Peyer's patch (tissue), 4 donors: Measurements from ENCODE around the gene GFPT2. TPM values are rescaled to one million over a fixed set of nuclear protein-coding genes. Genes with fewer than 3 reads are reported as not detected.

Experiments used
- DNase-seq, 3 donors: peaks; one replicate each; pipeline ENCODE4 v3.0.0-alpha.2; 2017 to 2019
- H3K27ac ChIP-seq, 4 donors: fragments of 200-600 bp; sonication (generic); one replicate each; pipeline ENCODE4 v1.5.1; 2016 to 2019
- H3K27me3 ChIP-seq, 2 donors: fragments of 200-600 bp; sonication (generic); one replicate each; pipeline ENCODE4 v1.5.1; 2019
- H3K36me3 ChIP-seq, 3 donors: fragments of 200-600 bp; sonication (generic); one replicate each; pipeline ENCODE4 v1.5.1; 2016 to 2019
- H3K4me1 ChIP-seq, 4 donors: fragments of 200-600 bp; sonication (generic); one replicate each; pipeline ENCODE4 v1.5.1; 2016 to 2019
- H3K4me3 ChIP-seq, 4 donors: fragments of 200-600 bp; sonication (generic); 1 replicate in 3 of 4; 2 replicates in 1 of 4; pipeline ENCODE4 v1.5.1; 2016 to 2019; ENCODE audit warnings: mild to moderate bottlenecking in 1 of 4
- H3K9me3 ChIP-seq, 4 donors: fragments of 200-600 bp; sonication (generic); one replicate each; pipeline ENCODE4 v1.5.1; 2016 to 2019; ENCODE audit warnings: mild to moderate bottlenecking in 1 of 4
- CTCF ChIP-seq, 6 experiments: fragments of 450-650 bp in 4 of 6; fragments of 200-600 bp in 2 of 6; sonication (generic) in 1 of 6; IDR thresholded peaks; one replicate each; pipeline ENCODE4 v1.5.1; 2017 to 2019; ENCODE audit warnings: antibody characterized with exemption in 6 of 6, mild to moderate bottlenecking in 3 of 6, moderate library complexity in 1 of 6
- POLR2A ChIP-seq, 2 donors: fragments of 450-650 bp; IDR thresholded peaks; one replicate each; pipeline ENCODE4 v1.5.1; 2017; ENCODE audit warnings: antibody characterized with exemption in 2 of 2, mild to moderate bottlenecking in 2 of 2, moderate library complexity in 2 of 2
- total RNA-seq, 4 donors: library from RNA; depleted of rRNA; stranded (reverse); fragments of >200 nt; gene quantifications; one replicate each; pipeline ENCODE4 v1.1.0, GENCODE V29; 2016

GFPT2 gene
- total RNA-seq, 4 donors from 2014 or later = 4.9 to 86.6 (median 13.1) TPM

- H3K27me3 ChIP-seq = no peaks in the 10 kb centered on the region
- H3K27ac ChIP-seq = no peak overlapping the region
- no peaks in the 10 kb centered on the region for H3K36me3 ChIP-seq
- no peaks in the 10 kb centered on the region for H3K4me1 ChIP-seq
- H3K9me3 ChIP-seq = no peaks in the 10 kb centered on the region
- H3K4me3 ChIP-seq = no peak overlapping the region
- DNase-seq = no peak
- TF ChIP-seq CTCF (IDR thresholded peaks at IDR 0.05) (no peak), POLR2A (IDR thresholded peaks at IDR 0.05) (no peak)
These were observed 18.2 kb downstream of the GFPT2 start for GRCh38 chr5:180334751-180335613.

DNA sequence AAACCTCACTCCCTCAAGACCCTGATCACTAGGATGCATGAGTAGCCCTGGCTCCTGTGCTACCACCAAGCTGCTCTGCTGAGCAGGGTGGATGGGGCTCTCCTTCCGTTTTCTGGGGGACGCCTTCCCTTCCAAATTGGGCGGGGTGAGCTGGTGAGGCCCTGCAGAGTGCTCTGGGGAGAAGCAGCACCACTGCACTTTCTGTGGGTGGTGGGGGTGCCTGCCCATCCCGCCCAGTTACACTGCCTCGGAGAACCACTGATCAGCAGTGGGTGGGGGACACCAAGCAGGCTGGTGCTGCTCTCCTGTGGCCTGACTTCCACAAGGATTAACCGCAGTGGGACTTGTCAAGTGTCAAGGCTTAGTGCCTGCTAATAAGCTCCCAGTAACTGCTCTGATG, 19.0 kb downstream of the GFPT2 start:
- Histone ChIP-seq H3K4me3 (no peak overlapping the region), H3K27ac (no peak overlapping the region), H3K9me3 (no peaks in the 10 kb centered on the region), H3K27me3 (no peaks in the 10 kb centered on the region), H3K36me3 (no peaks in the 10 kb centered on the region), H3K4me1 (no peaks in the 10 kb centered on the region)
- DNase-seq = no peak
- TF ChIP-seq POLR2A (IDR thresholded peaks at IDR 0.05) = no peak
- no peak for TF ChIP-seq CTCF (IDR thresholded peaks at IDR 0.05)

- no peak overlapping the region for H3K27ac ChIP-seq
- TF ChIP-seq POLR2A (IDR thresholded peaks at IDR 0.05) (no peak), CTCF (IDR thresholded peaks at IDR 0.05) (no peak)
- no peak overlapping the region for H3K4me3 ChIP-seq
- no peaks in the 10 kb centered on the region for H3K4me1 ChIP-seq
- H3K36me3 ChIP-seq = no peaks in the 10 kb centered on the region
- H3K27me3 ChIP-seq = no peaks in the 10 kb centered on the region
- DNase-seq = no peak
- no peaks in the 10 kb centered on the region for H3K9me3 ChIP-seq
These were observed 19.5 kb downstream of the GFPT2 start for GRCh38 chr5:180333661-180334060.

DNA sequence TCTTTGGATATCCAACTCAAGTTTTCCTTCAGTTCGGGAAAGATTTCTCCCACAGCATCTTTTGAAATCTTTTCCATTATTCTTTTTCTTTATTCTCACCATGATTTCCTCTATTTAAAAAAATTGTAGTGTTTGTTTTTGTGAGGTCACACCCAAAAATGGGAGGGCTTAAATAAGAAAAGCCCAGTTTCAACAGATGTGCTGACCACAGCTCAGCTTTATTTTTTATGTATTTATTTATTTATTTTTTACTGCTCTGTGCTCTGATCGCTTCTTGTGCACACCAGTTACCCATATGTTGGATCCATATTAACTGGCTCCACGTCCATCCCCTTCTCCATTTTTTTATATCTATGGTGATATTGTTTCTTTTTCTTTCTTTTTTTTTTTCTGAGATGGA, 20.3 kb downstream of the GFPT2 start:
- no peak for DNase-seq
- H3K4me1 ChIP-seq = no peaks in the 10 kb centered on the region
- H3K36me3 ChIP-seq = no peaks in the 10 kb centered on the region
- H3K9me3 ChIP-seq = no peaks in the 10 kb centered on the region
- no peaks in the 10 kb centered on the region for H3K27me3 ChIP-seq
- no peak overlapping the region for H3K27ac ChIP-seq
- TF ChIP-seq POLR2A (IDR thresholded peaks at IDR 0.05) (no peak), CTCF (IDR thresholded peaks at IDR 0.05) (no peak)
- no peak overlapping the region for H3K4me3 ChIP-seq

DNA sequence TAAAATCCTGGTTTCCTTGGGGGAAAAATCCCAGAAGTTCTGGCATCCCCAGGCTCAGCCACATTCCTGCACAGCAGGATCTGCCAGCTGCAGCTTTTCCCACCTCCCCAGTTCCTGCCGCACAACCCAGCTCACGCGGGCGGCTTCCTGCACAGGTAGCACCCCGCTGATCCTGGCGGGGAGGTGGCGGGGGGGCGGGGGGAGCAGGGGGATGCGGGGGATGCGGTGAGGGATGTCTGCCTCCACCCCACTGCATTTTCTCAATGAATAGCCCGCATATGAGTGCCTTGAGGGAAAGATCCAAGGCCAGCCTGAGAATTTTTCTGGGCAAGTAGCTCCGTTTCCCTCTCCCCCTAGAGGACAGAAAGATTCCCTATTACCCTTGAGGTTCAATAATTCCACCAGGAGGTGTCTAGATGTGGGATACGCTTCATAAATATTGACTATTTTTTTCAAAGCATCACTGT, 21.1 kb downstream of the GFPT2 start:
- no peaks in the 10 kb centered on the region for H3K9me3 ChIP-seq
- H3K4me1 ChIP-seq = no peaks in the 10 kb centered on the region
- TF ChIP-seq POLR2A (IDR thresholded peaks at IDR 0.05) (no peak), CTCF (IDR thresholded peaks at IDR 0.05) (no peak)
- no peaks in the 10 kb centered on the region for H3K36me3 ChIP-seq
- H3K27me3 ChIP-seq = no peaks in the 10 kb centered on the region
- H3K27ac ChIP-seq = peak overlapping the region in 1 of 4 donors; percentile 31
- no peak overlapping the region for H3K4me3 ChIP-seq
- DNase-seq = no peak
